Activated CD8-positive, alpha-beta memory T cell treated with anti-CD3 and anti-CD28 coated beads, Interleukin-2, amount 50 U/mL, for 1 hour (primary cell): ENCODE data around the gene MROH7.

Source experiments
- DNase-seq: peaks from one replicate; pipeline ENCODE4 v3.0.0-alpha.2; 2020; ENCODE audit errors: extremely low read depth

The MROH7 gene

GRCh38 chr1:54651608-54652007 is 10.0 kb downstream of the MROH7 start:
- no peak for DNase-seq

GRCh38 chr1:54652168-54652567 is 10.6 kb downstream of the MROH7 start:
- DNase-seq = no peak

- DNase-seq = no peak
Observed at GRCh38 chr1:54653036-54653435, 11.4 kb downstream of the MROH7 start.

GRCh38 chr1:54658164-54658913 is 16.8 kb downstream of the MROH7 start:
- DNase-seq = no peak

- DNase-seq = no peak
Observed at GRCh38 chr1:54663725-54664124, 22.1 kb downstream of the MROH7 start.

- DNase-seq = no peak
Observed at GRCh38 chr1:54664364-54664763, 22.8 kb downstream of the MROH7 start.

- no peak for DNase-seq
Observed at GRCh38 chr1:54665852-54666251, 24.3 kb downstream of the MROH7 start.

GRCh38 chr1:54666333-54666732 is 24.7 kb downstream of the MROH7 start:
- DNase-seq = no peak

- no peak for DNase-seq
Observed at GRCh38 chr1:54667797-54668196, 26.2 kb downstream of the MROH7 start.

- no peak for DNase-seq
Observed at GRCh38 chr1:54668567-54668966, 27.0 kb downstream of the MROH7 start.

- peak; percentile 11 for DNase-seq
Observed at GRCh38 chr1:54671985-54672608, 30.5 kb downstream of the MROH7 start.

GRCh38 chr1:54678776-54679643 is 37.4 kb downstream of the MROH7 start:
- DNase-seq = no peak

- DNase-seq = no peak
Observed at GRCh38 chr1:54679706-54680105, 38.1 kb downstream of the MROH7 start.

- DNase-seq = no peak
Observed at GRCh38 chr1:54680387-54680786, 38.8 kb downstream of the MROH7 start.

GRCh38 chr1:54681358-54681757 is 39.8 kb downstream of the MROH7 start:
- DNase-seq = no peak

GRCh38 chr1:54683453-54683852 is 41.9 kb downstream of the MROH7 start:
- no peak for DNase-seq

- DNase-seq = no peak
Observed at GRCh38 chr1:54685335-54685905, 43.8 kb downstream of the MROH7 start.

- no peak for DNase-seq
Observed at GRCh38 chr1:54686155-54686554, 44.6 kb downstream of the MROH7 start.

- no peak for DNase-seq
Observed at GRCh38 chr1:54694771-54695170, 53.2 kb downstream of the MROH7 start.

GRCh38 chr1:54695221-54695620 is 53.6 kb downstream of the MROH7 start:
- DNase-seq = no peak

- no peak for DNase-seq
Observed at GRCh38 chr1:54695764-54696163, 54.2 kb downstream of the MROH7 start.

- no peak for DNase-seq
Observed at GRCh38 chr1:54696262-54696661, 54.7 kb downstream of the MROH7 start.
